Right ventricle myocardium inferior (tissue), 1 donor: ENCODE data around the gene MYO1D. TPM values are rescaled to one million over a fixed set of nuclear protein-coding genes. Genes with fewer than 3 reads are reported as not detected.

Experiments used
- ATAC-seq: fragments of 200-7000 bp; cut with Tn5 transposase; one replicate; pipeline ENCODE4 v1.9.1; 2020; ENCODE audit warnings: mild to moderate bottlenecking, moderate library complexity
- DNase-seq: peaks from one replicate; pipeline ENCODE4 v3.0.0; 2021; ENCODE audit errors: missing footprints
- intact Hi-C: fragments of 100-400 bp; cut with DNase I; formaldehyde crosslinking; loops from one replicate; pipeline ENCODE4 v1.11.0; 2022
- total RNA-seq: library from RNA; stranded (reverse); fragmentation: NEBNext Ultra II Directional; extraction: Animal tissue kit (Norgen Biotek cat#: 25700); gene quantifications from one replicate; pipeline ENCODE4 v1.2.1, GENCODE V29; 2021
- donor health status: DM: no; HTN: yes; CAD: no; lungs with severe emphysema.

The MYO1D gene
- total RNA-seq, 1 donor from 2014 or later: 4.7 TPM

DNA sequence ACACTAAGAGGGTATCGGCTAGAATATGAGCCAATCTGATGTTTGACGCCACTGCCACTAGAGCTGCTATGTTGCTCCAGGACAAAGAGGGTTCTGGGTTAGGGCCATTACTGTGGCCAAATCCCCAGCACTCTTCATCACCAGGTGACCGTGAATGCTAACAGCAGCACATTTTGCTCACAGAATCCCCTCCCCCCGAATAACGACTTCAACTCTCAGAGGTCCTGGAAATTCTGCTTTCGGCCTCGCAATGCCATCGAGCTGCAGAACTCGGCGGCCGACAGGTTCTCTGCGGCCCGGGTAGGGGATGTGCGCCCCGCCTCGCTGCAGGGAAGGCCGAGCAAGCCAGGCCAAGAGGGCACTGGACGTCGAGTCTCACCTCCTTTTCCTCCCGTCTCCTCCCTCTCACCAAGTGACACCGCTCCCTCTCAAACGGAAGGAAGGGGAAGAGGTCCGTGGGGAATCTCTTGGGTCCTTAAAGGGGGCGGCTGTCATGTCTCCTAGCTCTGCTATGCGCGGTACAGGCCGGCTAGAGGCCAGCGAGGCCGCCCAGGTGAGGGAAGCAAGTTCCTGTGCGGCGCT lies 358.2 kb downstream of the MYO1D start:
- DNase-seq (no peak), ATAC-seq (no peak)
- intact Hi-C loops: no loop called here

DNA sequence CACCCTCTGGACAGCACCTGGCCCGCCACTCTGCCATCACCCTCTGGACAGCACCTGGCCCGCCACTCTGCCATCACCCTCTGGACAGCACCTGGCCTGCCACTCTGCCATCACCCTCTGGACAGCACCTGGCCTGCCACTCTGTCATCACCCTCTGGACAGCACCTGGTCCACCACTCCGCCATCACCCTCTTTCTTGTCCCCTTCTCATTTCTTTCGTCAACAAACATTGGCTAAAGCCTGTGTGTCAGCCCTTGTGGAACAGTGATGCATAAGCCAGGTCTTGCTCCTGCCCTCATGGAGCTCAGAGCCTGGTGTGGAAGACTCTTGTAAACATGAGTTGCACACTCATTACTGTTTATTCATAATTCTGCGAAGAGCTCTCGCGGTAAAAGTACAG lies 358.9 kb downstream of the MYO1D start:
- intact Hi-C loops: no loop called here
- ATAC-seq (no peak), DNase-seq (no peak)

DNA sequence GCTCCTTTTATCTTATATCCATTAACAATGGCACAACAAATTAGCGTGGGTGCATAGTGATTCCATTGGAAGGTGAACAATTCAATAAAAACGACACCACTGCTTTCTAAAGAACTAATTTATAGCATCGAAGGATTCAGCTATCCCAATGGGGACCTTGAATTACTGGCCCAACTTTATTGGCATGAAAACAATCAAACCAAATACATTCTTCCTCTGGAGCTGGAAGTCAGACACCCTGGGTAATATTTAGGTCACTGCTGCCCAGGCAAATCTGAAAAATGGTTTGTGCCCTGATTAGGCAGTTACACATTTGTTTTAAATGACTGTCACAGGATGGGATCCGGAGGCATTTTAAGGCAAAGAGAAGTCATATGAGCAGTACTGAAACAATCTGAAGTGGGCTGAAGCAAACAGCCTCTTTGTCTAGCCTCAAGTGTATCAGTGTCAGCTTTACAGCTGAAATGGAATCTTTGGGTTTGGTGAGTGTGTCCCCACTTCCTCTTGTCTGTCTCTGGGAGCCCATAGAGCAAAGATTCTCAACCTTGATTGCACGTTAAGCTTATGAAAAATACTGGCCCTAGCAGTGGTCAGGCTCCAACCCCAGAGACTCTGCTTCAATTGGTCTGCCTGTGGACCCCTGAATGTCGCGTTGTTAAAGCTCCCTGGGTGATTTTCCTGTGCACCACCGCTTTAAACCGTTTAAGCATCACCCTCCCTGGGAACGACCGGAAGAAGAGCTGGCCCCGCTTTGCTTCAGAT lies 359.8 kb downstream of the MYO1D start:
- DNase-seq: no peak
- no peak for ATAC-seq
- intact Hi-C loops: no loop called here

DNA sequence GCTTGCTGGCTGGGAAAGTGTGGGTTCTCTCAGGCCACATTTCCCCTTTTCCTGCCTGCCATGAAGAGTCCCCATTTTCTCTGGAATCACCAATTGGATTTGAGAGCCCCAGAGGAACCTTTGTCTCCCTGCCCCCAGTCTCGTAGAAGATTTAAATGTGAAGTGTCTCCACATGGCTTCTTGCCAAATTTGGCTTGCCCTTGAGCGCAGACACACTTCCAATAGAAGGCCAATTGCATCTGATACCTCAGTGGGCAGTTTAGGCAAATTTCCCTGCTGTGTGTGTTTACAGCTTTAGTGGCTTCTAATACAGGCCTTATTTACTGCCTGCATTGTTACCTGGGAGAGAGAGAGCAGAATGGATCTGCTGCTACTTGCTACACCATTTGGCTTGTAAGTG lies 360.5 kb downstream of the MYO1D start:
- DNase-seq: no peak
- ATAC-seq: no peak
- intact Hi-C loops: no loop called here

- intact Hi-C loops: no loop called here
Measured at GRCh38 chr17:32515677-32516383, 361.1 kb downstream of the MYO1D start.

GRCh38 chr17:32514606-32515005 lies 362.3 kb downstream of the MYO1D start:
- no peak for DNase-seq
- no peak for ATAC-seq
- intact Hi-C loops: no loop called here

More at GRCh38 chr17:32515677-32516383, 361.1 kb downstream of the MYO1D start:
- DNase-seq (no peak), ATAC-seq (no peak)

- DNase-seq (no peak), ATAC-seq (no peak)
- intact Hi-C loops: no loop called here
Measured at GRCh38 chr17:32513579-32513978, 363.3 kb downstream of the MYO1D start.

DNA sequence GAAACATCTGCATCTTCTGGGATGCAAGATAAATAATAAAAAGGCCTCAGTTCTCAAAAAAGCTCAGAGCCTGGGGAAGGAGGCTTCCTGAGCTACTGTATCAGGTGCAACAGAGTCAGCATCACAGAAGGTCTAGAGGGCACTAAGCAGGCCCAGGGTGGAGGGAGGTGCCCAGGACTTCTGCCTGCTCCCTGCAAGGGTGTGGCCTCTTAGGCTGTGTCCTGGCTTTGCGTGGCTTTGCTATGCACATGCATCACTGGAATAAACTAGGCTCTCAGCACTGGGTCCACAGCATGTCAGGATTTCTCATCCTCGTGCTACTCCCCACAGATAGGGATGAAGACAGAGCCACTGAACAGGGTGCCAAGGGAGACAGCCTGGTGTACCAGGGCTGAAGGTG lies 364.6 kb downstream of the MYO1D start:
- ATAC-seq (no peak), DNase-seq (no peak)
- intact Hi-C loops: no loop called here

DNA sequence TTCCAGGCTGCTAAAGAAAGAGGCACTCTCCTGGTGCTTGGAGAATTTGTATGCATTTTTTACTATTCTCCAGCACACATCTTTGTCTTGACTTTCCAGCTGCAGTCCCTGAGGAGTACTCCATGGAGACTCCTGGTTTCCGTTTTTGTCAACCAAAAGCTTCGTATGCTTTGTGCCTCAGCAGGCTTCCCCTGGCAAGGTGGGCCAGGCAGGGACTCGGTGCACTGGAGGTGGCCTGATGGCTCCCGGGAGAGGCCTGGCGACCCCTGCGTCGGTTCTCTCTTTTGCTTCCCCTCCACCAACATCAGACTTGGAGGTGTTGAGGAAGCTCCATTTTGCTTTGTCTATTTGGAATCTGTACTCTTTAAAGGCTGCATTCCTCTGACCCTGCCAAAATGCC lies 366.5 kb downstream of the MYO1D start:
- intact Hi-C loops: no loop called here
- ATAC-seq: no peak
- DNase-seq: no peak

- intact Hi-C loops: no loop called here
- DNase-seq: no peak
- ATAC-seq: no peak
Measured at GRCh38 chr17:32508926-32509325, 368.0 kb downstream of the MYO1D start.

GRCh38 chr17:32504166-32504990 lies 372.5 kb downstream of the MYO1D start:
- DNase-seq (no peak), ATAC-seq (no peak)
- intact Hi-C loops: no loop called here

- ATAC-seq: no peak
Measured at GRCh38 chr17:32503251-32504165, 373.4 kb downstream of the MYO1D start.

DNA sequence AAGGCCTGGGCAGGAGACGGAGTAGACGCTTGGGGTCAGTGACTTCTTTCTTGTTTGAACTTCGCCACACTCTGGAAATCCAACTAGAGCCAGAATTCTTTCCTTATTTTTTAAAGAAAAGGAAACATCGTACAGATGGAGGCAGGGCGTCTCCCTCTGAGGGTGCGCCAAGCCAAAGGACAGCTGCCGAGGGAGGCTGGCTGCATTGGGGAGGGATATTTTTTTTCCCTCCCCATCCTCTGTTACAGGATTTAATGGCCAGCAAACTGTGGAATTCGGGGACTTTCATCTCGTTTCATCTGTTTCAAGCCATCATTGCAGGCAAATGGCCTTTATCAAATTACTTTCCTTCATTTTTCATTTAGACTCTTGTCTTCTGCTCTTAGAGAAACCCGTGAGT lies 374.2 kb downstream of the MYO1D start:
- ATAC-seq (no peak), DNase-seq (no peak)
- intact Hi-C loops: no loop called here

More at GRCh38 chr17:32503251-32504165, 373.4 kb downstream of the MYO1D start:
- intact Hi-C loops: no loop called here
- no peak for DNase-seq

- DNase-seq (no peak), ATAC-seq (no peak)
- intact Hi-C loops: no loop called here
Measured at GRCh38 chr17:32502013-32502412, 374.9 kb downstream of the MYO1D start.

- DNase-seq (no peak), ATAC-seq (no peak)
- intact Hi-C loops: loop anchor here (5.0 kb wide), 1 partner anchor 109 kb away; no protein-coding TSS in a partner anchor
Measured at GRCh38 chr17:32498391-32498790, 378.5 kb downstream of the MYO1D start.

DNA sequence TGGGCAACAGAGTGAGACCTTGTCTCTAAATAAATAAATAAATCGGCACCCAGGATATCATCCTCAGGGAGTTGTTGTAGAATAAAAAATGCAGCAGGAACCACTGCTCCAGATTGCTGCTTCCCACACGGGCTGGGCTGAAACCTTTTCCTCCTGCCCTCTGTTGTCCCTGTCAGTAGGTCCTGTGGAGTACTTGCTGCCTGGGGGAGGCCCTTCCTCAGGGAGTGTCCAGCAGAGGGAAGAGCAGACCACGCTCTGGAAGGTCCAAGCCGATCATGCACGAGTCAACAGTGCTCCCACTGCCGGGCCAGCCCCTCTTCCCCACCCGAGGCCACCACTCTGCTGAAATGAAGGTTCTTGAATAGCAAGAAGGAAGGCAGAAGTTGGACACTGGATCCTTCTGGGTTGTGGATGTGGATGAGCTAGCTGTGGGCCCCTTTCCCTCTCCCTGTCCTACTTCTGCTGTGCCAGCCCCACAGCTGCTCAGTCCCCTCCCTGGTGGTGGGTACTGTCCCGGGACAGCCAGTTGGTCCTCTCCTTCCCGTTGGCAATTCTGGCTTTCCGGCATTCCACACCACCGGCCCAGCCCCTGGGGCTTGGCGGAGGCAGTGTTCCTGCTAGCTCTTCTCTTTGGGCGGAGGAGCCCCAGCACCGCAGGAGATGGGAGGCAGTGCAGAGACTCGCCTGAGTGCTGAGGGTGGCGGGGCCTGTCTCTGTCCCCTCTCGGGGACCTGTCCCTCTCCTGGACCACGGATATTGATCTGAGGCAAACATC lies 379.3 kb downstream of the MYO1D start:
- DNase-seq (no peak), ATAC-seq (no peak)
- intact Hi-C loops: loop anchor here (5.0 kb wide), 1 partner anchor 110 kb away; no protein-coding TSS in a partner anchor

DNA sequence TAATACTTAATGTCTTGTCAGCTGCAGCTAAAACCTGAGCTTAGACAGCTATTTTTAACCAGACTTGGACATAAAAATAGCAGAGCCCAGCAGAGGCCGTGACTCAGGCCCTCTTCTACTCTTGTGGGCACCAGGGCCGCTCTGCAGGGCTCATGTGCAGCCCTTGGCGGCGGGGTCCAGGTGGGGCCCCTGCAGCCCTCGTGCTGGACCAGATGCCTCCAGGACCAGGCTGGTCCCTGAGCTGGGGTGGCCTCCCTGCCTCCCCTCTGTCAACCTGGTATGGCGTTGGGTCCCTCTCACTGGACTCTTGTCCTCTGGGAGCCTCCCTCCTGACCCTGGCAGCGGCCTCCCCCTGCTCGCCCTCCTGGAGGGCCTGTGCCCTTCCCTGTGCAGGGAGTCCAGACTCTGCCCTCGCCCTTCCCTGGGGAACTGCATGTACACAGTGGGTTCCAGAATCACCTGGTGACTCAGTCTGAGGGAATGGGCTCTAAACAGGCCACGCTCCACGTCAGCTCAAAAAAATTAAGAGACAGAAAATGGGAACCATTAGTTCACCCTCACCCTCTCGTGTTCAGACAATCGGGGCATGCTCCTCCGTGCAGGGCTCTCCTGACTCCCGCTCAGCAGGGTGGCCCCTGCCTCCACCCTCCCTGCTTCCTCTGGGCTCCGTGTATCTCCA lies 380.4 kb downstream of the MYO1D start:
- intact Hi-C loops: loop anchor here (5.0 kb wide), 1 partner anchor 111 kb away; no protein-coding TSS in a partner anchor
- no peak for DNase-seq
- ATAC-seq: peak; percentile 58
